HG03025 (cell line): ENCODE measurements around the gene B4GALNT4.
"Not testable (repeated sequence)": the region's sequence is repeated elsewhere in the genome, so short reads cannot be mapped to it uniquely, and the experiment has no call there.

ENCODE experiments used
- ATAC-seq: cut with Tn5 transposase; IDR thresholded peaks from one replicate; pipeline ENCODE4 v1.9.1; 2021; ENCODE audit warnings: mild to moderate bottlenecking, moderate library complexity; ENCODE audit not compliant: unreplicated experiment, low FRiP score

Gene B4GALNT4

GRCh38 chr11:405323-405953 is 36.1 kb downstream of the B4GALNT4 start:
- ATAC-seq, result no peak

- ATAC-seq, result no peak
Observed at GRCh38 chr11:405954-406795, 36.9 kb downstream of the B4GALNT4 start.

- ATAC-seq, result peak; percentile 40
Observed at GRCh38 chr11:406796-407650, 37.7 kb downstream of the B4GALNT4 start.

- no peak for ATAC-seq
Observed at GRCh38 chr11:407651-408123, 38.4 kb downstream of the B4GALNT4 start.

GRCh38 chr11:408154-409007 is 39.1 kb downstream of the B4GALNT4 start:
- ATAC-seq, result no peak

- no peak for ATAC-seq
Observed at GRCh38 chr11:409008-409599, 39.8 kb downstream of the B4GALNT4 start.

GRCh38 chr11:409600-410483 is 40.5 kb downstream of the B4GALNT4 start:
- ATAC-seq, result no peak

- ATAC-seq, result not testable (repeated sequence)
Observed at GRCh38 chr11:410711-411110, 41.4 kb downstream of the B4GALNT4 start.

GRCh38 chr11:411520-411919 is 42.2 kb downstream of the B4GALNT4 start:
- ATAC-seq, result not testable (repeated sequence)

GRCh38 chr11:412641-413119 is 43.4 kb downstream of the B4GALNT4 start:
- no peak for ATAC-seq

- ATAC-seq, result no peak
Observed at GRCh38 chr11:413120-414081, 44.1 kb downstream of the B4GALNT4 start.

GRCh38 chr11:414318-414857 is 45.1 kb downstream of the B4GALNT4 start:
- ATAC-seq, result no peak

- no peak for ATAC-seq
Observed at GRCh38 chr11:415640-416041, 46.3 kb downstream of the B4GALNT4 start.

GRCh38 chr11:416051-416756 is 46.9 kb downstream of the B4GALNT4 start:
- ATAC-seq, result no peak

GRCh38 chr11:416757-417621 is 47.7 kb downstream of the B4GALNT4 start:
- no peak for ATAC-seq
